Type B pancreatic cell (in vitro differentiated cells): ENCODE data around the gene ZNF474. TPM values are rescaled to one million over a fixed set of nuclear protein-coding genes. Genes with fewer than 3 reads are reported as not detected.

Source experiments
- DNase-seq: peaks from one replicate; pipeline ENCODE4 v3.0.0; 2021; ENCODE audit warnings: mixed read lengths; ENCODE audit not compliant: unreplicated experiment; ENCODE audit errors: extremely low spot score
- H3K27ac Mint-ChIP-seq: 2 replicates; pipeline ENCODE4 v1.8.0; 2021; ENCODE audit warnings: mild to moderate bottlenecking, mixed read lengths
- H3K27me3 Mint-ChIP-seq: 2 replicates; pipeline ENCODE4 v1.8.0; 2021; ENCODE audit warnings: mixed read lengths
- H3K36me3 Mint-ChIP-seq: 2 replicates; pipeline ENCODE4 v1.8.0; 2021; ENCODE audit warnings: mixed read lengths
- H3K4me1 Mint-ChIP-seq: one replicate; pipeline ENCODE4 v1.8.0; 2021; ENCODE audit warnings: mixed read lengths; ENCODE audit not compliant: unreplicated experiment
- H3K4me3 Mint-ChIP-seq: 2 replicates; pipeline ENCODE4 v1.8.0; 2021; ENCODE audit warnings: mild to moderate bottlenecking, mixed read lengths
- H3K9me3 Mint-ChIP-seq: 2 replicates; pipeline ENCODE4 v1.8.0; 2021; ENCODE audit warnings: mixed read lengths
- total RNA-seq: library from RNA; stranded (reverse); gene quantifications from 2 replicates; pipeline ENCODE4 v1.2.1, GENCODE V29; 2021; ENCODE audit warnings: low replicate concordance
- TF ChIP-seq, protein P1 (sequence below): fragments of 200-600 bp; sonication (generic); conservative IDR thresholded peaks from 2 replicates; pipeline ENCODE4 v1.5.0; 2021; ENCODE audit warnings: antibody characterized with exemption, mild to moderate bottlenecking

ZNF474 gene
- total RNA-seq, 1 donor from 2014 or later: 1.9 TPM

GRCh38 chr5:122126756-122127321 is 2.5 kb upstream of the ZNF474 start:
- peaks cover 28% of the 10 kb centered on the region for H3K4me1 Mint-ChIP-seq
- TF ChIP-seq, protein P1, sequence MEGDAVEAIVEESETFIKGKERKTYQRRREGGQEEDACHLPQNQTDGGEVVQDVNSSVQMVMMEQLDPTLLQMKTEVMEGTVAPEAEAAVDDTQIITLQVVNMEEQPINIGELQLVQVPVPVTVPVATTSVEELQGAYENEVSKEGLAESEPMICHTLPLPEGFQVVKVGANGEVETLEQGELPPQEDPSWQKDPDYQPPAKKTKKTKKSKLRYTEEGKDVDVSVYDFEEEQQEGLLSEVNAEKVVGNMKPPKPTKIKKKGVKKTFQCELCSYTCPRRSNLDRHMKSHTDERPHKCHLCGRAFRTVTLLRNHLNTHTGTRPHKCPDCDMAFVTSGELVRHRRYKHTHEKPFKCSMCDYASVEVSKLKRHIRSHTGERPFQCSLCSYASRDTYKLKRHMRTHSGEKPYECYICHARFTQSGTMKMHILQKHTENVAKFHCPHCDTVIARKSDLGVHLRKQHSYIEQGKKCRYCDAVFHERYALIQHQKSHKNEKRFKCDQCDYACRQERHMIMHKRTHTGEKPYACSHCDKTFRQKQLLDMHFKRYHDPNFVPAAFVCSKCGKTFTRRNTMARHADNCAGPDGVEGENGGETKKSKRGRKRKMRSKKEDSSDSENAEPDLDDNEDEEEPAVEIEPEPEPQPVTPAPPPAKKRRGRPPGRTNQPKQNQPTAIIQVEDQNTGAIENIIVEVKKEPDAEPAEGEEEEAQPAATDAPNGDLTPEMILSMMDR: no peak
- no peaks in the 10 kb centered on the region for H3K27me3 Mint-ChIP-seq
- no peaks in the 10 kb centered on the region for H3K36me3 Mint-ChIP-seq
- no peak for DNase-seq
- H3K9me3 Mint-ChIP-seq: no peaks in the 10 kb centered on the region
- H3K4me3 Mint-ChIP-seq: peak overlapping the region; percentile 50
- H3K27ac Mint-ChIP-seq: peak overlapping the region; percentile 63

GRCh38 chr5:122130152-122130551 is 806 bp downstream of the ZNF474 start:
- no peak overlapping the region for H3K4me3 Mint-ChIP-seq
- H3K27me3 Mint-ChIP-seq: no peaks in the 10 kb centered on the region
- no peaks in the 10 kb centered on the region for H3K36me3 Mint-ChIP-seq
- no peak for DNase-seq
- H3K27ac Mint-ChIP-seq: no peak overlapping the region
- peaks cover 15% of the 10 kb centered on the region for H3K4me1 Mint-ChIP-seq
- TF ChIP-seq, protein P1: no peak
- H3K9me3 Mint-ChIP-seq: no peaks in the 10 kb centered on the region

DNA sequence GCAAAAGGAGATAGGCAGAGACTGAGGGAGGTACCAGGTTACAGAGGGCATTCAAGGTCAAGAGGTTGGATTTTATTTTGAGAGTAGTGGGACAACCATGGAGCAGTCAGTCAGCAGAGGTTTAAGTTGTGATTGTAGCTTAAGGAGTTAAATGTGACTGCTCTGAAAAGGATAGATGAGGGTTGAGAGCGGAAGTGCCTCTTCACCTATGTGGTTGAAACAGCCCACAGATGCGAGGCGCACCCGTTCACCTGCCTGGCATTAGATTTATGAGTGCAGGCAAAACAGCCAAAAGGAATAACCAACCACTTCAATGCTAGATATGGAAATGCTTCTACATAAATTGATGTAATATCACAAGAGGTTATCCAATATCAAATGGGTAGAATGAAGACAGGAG is 8.4 kb downstream of the ZNF474 start:
- Mint-ChIP-seq H3K27ac (no peak overlapping the region), H3K4me3 (no peak overlapping the region), H3K27me3 (no peaks in the 10 kb centered on the region), H3K36me3 (no peaks in the 10 kb centered on the region), H3K9me3 (no peaks in the 10 kb centered on the region), H3K4me1 (no peaks in the 10 kb centered on the region)
- TF ChIP-seq, protein P1: no peak
- DNase-seq: no peak

DNA sequence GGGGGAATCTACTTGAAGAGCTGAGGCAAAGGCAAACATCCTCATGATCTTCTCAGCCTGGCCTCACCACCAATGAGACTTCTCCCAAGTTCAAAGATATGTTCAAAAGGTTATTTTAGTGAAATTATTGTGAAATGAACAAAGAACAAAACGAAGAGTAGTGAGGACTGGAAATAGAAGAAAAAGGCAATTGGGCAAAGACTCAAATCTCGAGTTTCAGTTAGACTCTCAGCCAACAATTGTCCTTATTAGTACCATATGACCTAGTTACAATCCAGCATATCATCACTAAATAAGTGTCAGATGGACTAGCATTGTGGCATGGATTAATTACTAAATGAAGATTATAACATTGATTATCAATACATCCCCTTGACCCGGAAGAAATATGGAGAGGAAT is 9.0 kb downstream of the ZNF474 start:
- H3K4me3 Mint-ChIP-seq: no peak overlapping the region
- TF ChIP-seq, protein P1: no peak

DNA sequence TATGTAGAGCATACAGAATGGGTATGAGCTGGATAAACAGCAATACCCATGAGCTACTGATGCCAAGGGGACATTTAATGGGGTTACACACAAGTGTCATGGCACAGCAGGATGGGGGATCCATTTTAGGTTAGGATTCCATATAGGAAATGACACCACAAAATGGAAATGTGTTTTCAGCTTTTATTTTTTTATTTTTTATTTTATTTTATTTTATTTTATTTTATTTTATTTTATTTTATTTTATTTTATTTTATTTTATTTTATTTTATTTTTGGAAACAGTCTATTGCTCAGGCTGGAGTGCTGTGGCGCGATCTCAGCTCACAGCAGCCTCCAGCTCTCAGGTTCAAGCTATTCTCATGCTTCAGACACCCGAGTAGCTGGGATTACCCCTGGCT is 11.6 kb downstream of the ZNF474 start:
- TF ChIP-seq, protein P1: no peak
- Mint-ChIP-seq H3K27me3 (no peaks in the 10 kb centered on the region), H3K27ac (no peak overlapping the region), H3K36me3 (no peaks in the 10 kb centered on the region), H3K9me3 (no peaks in the 10 kb centered on the region), H3K4me1 (no peaks in the 10 kb centered on the region), H3K4me3 (no peak overlapping the region)
- no peak for DNase-seq

More for the DNA sequence above, 9.0 kb downstream of the ZNF474 start:
- H3K4me1 Mint-ChIP-seq: no peaks in the 10 kb centered on the region
- H3K9me3 Mint-ChIP-seq: no peaks in the 10 kb centered on the region
- no peaks in the 10 kb centered on the region for H3K36me3 Mint-ChIP-seq
- no peak overlapping the region for H3K27ac Mint-ChIP-seq
- no peak for DNase-seq
- H3K27me3 Mint-ChIP-seq: no peaks in the 10 kb centered on the region

GRCh38 chr5:122141751-122142150 is 12.4 kb downstream of the ZNF474 start:
- H3K27ac Mint-ChIP-seq: no peak overlapping the region

More at GRCh38 chr5:122141751-122142150, 12.4 kb downstream of the ZNF474 start:
- Mint-ChIP-seq H3K27me3 (no peaks in the 10 kb centered on the region), H3K4me3 (no peak overlapping the region), H3K4me1 (no peaks in the 10 kb centered on the region), H3K9me3 (no peaks in the 10 kb centered on the region), H3K36me3 (no peaks in the 10 kb centered on the region)
- TF ChIP-seq, protein P1: no peak
- DNase-seq: no peak
